GM21423 (cell line): ENCODE data around the gene RAD23A.
A peak's percentile ranks its signal among the peaks of the same experiment; 100 is the strongest.
"Not testable (repeated sequence)": the region's sequence is repeated elsewhere in the genome, so short reads cannot be mapped to it uniquely, and the experiment has no call there.

Source experiments
- ATAC-seq: cut with Tn5 transposase; IDR thresholded peaks from one replicate; pipeline ENCODE4 v1.9.1; 2021; ENCODE audit warnings: mild to moderate bottlenecking, moderate library complexity; ENCODE audit not compliant: unreplicated experiment

Gene RAD23A

DNA sequence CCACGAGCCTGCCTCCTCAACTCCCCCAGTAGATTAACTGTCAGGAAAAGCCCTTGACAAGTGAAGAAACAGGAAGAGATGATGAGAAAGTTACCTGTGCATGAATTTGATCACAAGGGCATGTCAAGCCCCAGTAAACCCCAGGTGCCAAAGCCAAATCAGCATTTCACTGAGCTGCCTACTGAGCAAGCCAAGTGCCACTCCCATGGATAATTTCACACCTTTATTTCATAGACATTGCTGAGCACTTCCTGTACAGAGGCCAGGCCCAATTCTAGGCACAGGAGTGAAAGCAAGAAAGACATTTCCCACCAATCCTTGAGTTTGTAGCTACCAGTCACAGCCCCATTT, 8.9 kb downstream of the RAD23A start:
- ATAC-seq, result no peak

DNA sequence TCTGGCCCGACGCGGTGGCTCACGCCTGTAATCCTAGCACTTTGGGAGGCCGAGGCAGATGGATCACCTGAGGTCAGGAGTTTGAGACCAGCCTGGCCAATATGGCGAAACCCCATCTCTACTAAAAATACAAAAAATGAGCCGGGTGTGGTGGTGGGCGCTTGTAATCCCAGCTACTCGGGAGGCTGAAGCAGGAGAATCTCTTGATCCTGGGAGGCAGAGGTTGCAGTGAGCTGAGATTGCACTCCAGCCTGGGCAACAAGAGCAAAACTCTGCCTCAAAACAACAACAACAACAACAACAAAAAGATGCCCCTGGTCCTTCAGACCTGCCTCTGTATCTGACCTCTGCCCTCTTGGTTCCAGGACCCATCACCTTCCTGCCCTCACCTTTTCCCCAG, 9.9 kb downstream of the RAD23A start:
- ATAC-seq, result not testable (repeated sequence)

DNA sequence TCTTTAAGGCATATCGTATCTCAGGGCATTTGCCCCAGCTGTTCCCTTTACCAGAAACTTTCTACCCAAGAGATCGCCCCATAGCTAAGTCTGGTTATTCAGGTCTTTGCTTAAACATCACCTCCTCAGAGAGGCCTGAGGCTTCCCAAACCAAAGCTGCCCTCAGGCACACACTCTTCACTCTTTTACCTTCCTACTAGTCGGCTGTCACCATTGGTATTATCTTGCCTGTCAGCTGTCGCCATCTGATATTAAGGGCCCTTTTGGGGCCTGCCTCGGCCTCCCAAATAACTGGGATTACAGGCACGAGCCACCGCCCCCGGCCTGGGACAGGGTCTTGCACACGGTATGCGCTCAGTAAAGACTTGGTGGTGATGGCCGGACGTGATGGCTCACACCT, 10.3 kb downstream of the RAD23A start:
- no peak for ATAC-seq

DNA sequence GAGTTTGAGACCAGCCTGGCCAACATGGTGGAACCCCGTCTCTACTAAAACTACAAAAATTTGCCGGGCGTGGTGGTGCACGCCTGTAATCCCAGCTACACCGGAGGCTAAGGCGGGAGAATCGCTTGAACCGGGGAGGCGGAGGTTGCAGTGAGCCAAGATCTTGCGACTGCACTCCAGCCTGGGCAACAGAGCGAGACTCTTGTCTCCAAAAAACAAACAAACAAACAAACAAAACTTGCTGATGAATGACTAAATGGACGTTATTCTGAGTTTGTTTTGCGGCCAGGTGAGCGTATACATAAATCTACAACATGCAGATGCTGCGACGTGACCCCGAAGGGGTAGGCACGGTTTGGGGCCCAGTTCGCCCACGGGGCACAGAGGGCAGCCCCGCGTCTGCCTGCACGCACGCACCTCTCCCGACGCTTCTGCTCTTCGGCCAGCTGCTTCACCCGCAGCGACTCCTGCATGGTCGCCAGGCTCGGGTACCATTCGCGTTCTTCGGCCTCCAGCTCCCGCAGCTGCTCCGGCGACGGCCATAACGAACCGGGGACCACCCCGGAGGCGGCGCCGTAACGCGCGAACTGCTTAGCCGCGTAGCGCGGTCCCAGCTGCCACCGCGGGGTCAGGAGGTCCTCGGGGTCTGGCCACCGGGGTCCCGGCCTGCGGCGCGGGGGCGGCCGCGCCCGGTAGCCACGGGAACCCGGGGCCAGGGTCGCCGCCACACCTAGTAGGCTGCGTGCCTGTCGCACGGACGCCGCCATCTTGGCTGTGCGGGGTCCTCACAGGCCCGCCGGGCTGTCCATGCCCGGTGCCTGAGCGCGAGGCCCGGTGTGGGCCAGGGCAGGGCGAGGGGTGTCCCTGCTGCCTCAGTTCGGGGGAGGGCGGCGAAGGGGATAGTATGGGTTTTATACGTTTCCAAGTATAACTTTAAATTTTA, 11.1 kb downstream of the RAD23A start, which contains the start of gene GADD45GIP1:
Gene GADD45GIP1, minus strand, starts transcription at position 778 of the 943 bp plus-strand sequence. Its CDS starts 11 bp downstream, at position 767.
- peak; percentile 72 for ATAC-seq

DNA sequence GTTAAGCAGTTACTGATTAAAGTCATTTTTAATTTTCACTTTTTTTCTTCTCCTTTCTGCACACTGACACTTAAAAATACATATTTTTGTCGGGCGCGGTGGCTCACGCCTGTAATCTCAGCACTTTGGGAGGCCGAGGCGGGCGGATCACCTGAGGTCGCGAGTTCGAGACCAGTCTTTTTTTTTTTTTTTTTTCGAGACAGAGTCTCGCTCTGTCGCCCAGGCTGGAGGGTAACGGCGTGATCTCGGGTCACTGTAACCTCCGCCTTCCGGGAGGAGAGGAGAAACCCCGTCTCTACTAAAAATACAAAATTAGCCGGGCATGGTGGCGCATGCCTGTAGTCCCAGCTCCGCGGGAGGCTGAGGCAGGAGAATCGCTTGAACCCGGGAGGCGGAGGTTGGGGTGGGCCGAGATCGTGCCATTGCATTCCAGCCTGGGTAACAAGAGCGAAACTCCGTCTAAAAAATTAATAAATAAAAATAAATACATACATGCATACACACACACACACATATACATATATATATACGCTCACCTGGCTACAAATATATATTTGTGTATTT, 11.8 kb downstream of the RAD23A start:
- ATAC-seq, result not testable (repeated sequence)

DNA sequence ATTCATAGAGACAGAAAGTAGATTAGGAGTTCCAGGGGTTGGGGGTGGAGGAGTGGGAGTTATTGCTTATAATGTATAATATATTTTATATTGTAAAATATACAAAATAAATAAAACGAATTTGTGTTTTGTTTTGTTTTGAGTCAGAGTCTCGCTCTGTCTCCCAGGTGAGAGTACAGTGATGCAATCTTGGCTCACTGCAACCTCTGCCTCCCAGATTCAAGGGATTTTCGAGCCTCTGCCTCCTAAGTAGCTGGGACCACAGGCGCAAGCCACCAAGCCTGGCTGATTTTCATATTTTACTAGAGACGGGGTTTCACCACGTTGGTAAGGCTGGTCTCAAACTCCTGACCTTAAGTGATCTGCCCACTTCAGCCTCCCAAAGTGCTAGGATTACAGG, 13.8 kb downstream of the RAD23A start:
- no peak for ATAC-seq

DNA sequence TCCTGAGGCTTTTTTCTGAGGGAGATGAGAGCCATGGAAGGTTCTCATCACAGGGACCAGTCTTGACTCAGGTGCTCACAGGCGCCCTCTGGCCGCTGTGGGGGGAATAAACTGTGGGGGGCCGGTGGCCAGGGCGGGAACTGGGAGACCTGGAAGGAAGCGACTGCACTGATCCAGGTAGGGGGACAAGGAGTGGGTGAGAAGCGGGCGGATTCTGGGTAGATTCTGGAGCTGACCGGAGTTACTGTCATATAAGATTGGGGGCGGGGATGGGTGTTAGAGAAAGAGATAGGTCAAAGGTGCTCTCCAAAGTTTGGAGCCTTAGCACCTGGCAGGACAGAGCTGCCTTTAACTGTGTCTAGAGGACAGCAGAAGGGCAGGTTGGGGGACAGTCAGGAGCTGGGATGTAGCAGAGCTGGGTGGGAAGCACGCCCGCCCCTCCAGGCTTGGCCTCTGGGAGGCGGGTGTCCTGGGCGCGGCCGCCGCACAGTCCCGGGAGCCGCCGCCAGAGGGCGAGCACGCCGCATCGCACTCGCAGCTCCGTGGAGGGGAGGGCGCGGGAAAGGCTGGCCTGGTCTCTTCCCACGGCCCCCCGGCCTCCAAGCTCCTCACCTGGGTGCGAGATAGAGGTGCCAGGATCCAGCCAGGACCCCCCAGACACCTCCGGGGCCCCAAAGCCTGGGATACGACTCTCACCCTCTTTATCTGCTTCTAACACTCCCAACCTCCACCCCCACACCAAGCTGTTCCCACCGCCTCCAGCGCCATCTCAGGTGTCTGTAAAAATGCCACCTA, 19.6 kb downstream of the RAD23A start:
- peak; percentile 70 for ATAC-seq

DNA sequence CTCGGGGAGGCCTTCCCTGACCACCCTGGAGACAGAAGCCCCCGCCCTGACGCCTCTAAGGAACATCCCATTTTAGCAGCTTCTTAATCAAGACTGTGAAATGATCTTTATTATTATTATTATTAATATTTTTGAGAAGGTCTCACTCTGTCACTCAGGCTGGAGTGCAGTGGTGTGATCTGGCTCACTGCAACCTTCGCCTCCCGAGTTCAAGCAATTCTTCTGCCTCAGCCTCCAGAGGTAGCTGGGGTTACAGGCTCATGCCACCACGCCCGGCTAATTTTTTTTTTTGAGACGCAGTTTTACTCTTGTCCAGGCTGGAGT, 20.1 kb downstream of the RAD23A start:
- ATAC-seq, result no peak

DNA sequence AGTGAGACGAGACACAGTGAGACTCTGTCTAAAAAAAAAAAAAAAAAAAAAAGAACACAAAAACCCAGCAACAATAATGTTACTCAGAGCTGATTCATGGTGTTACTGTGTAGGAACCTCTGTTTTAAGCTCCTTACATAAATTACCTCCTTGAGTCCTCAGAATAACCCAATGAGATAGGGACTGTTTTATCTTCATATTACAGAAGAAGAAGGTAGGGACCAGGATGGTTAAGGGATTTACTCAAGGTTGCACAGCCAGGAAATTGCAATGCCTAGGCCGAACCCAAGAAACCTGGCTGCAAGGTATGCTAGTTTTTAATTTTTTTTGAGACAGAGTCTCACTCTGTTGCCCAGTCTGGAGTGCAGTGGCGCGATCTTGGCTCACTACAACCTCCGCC, 22.2 kb downstream of the RAD23A start:
- no peak for ATAC-seq

DNA sequence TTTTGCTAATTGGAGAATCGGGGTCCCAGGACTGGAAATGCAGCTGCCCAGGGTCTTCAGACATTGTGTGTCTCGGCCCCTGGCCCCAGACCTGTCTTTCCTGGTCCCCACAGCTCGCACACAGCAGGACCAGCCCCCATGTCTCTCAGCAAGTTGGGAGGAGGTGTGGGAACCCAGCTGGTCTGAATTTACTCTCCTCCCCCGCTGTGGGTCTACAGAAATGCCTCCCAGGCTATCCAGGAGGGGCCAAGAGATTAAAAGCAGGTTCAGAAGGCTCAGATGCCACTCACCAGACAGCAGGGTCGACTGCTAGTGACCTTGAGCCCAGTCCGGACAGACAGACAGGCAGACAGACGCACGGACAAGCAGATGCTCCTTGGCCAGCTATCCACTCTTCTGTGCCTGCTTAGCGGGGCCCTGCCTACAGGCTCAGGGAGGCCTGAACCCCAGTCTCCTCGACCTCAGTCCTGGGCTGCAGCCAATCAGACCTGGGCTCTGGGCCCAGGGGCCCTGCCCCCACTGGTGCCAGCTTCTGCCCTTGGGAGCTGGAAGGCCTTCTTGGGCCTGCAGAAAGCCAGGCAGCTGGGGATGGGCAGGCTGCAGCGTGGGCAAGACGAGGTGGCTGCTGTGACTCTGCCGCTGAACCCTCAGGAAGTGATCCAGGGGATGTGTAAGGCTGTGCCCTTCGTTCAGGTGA, 23.8 kb downstream of the RAD23A start, which contains the start of gene DAND5:
Gene DAND5, plus strand, starts transcription at position 285 of the 697 bp plus-strand sequence. Its CDS starts 85 bp downstream, at position 370.
- ATAC-seq, result no peak

DNA sequence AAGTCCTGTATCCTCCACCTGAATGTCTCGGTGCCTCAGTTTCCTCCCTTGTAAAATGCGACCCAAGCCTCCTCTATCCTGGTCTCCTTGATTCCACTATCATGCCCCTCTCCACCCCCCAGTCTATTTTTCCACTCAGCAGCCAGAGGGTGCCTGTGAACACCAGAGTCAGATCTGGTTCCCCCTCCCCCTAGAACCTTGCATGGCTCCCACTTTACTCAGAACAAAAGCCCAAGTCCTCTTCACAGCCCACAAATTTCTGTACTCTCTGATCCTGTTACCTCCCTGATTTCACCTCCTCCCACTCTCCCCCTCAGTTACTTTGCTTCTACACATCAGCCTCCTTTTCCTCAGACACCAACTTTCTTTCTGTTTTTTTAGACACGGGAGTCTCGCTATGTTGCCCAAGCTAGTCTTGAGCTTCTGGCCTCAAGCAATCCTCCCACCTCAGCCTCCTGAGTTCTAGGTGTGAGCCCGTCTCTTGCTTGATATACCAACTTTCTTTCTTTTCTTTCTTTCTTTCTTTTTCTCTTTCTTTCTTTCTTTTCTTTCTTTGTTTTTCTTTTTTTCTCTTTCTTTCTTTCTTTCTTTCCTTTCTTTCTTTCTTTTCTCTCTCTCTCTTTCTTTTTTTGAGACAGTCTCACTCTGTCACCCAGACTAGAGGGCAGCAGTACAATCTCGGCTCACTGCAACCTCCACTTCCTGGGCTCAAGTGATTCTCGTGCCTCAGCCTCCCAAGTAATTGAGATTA, 24.6 kb downstream of the RAD23A start:
- no peak for ATAC-seq

DNA sequence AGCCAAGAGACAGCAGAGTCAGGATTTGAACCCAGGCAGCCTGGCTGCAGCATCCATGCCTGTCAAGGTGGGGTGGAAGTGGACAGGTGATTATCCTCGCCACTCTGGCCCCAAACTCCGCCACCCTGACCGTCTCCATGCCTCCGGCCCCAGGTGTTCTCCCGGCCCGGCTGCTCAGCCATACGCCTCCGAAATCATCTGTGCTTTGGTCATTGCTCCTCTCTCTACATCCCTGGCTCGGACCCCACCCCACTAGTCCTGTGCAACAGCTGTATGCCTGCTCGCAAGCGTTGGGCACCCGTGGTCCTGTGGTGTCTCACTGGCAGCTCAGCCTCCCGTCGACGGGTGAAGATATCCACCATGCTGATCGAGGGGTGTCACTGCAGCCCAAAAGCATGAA, 27.6 kb downstream of the RAD23A start:
- no peak for ATAC-seq

DNA sequence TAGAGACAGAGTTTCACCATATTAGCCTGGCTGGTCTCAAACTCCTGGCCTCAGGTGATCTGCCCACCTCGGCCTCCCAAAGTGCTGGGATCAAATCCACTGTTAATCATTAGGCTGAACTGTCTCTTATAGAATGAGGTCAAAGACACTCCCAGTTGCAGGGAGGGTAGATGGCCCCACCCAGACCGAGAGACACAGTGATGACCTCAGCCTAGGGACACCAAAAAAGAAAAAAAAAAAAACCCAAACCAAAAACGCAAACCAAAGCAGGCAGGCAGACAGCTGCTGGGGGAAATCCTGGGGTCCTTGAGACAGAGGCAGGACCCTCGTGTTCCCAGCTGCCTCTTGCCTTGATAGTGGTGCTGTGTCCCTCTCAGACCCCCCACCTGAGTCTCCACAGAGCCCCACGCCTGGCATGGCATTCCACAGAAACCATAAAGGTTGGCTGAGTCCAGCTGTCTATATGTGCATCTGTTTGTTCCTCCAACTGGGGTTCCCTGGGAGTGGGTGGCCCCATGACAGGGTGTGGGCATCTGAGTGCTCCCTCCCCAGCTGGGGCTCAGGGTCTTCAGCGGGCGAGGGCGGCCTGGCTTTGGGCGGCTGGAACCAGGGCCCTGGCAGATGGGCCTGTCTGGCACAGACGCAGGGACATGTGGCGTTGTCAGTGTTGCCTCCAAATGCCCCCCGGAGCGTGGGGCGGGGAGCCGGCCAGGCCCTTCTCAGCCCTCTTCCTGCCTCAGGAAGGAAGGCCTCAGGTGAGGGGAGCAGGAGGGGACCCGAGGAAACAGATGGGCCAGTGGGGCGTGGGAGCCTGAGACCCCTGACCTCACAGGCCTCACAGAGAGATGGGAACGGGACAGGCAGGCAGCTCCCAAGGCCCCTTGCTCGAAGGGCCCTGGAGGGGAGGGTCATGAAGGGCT, 28.9 kb downstream of the RAD23A start:
- ATAC-seq, result no peak

DNA sequence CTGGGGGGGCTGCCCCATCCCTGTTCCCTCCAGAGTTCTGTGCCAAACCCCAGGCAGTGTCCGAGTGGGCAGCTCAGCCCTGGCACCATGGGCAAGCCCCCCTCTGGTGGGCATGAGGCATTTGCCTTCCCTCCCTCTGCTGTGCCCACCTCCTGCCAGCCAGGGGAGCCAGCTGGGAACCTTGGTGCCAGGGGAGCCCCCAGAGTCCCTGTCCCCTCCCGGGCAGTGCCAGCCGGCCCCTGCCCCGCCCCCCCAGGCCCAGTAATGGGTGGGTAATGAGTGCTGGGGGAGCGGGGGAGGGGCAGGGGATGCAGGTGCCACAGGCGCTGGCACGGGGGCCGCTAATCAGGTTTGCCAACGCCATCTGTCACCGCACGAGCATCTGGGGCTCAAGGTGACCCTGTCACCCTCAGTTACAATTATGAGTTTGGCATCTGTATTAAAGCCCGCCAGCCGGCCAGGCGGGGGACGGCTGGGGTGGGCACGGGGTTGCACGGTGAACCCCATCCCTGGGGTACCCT, 29.6 kb downstream of the RAD23A start:
- ATAC-seq, result no peak

DNA sequence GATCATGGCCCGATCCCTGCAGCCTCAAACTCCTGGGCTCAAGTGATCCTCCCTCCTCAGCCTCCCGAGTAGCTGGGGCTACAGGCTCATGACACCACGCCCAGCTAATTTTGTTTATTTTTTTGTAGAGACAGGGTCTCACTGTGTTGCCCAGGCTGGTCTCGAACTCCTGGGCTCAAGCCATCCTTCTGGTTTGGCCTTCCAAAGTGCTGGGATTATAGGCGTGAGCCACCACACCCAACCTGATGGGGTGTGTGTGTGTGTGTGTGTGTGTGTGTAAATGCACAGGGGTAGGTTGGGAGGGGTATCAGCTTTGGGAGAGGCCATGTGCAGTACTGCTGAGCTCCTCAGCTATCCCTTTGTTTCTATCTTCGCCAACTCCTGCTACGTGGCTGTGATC, 30.4 kb downstream of the RAD23A start:
- ATAC-seq, result not testable (repeated sequence)

DNA sequence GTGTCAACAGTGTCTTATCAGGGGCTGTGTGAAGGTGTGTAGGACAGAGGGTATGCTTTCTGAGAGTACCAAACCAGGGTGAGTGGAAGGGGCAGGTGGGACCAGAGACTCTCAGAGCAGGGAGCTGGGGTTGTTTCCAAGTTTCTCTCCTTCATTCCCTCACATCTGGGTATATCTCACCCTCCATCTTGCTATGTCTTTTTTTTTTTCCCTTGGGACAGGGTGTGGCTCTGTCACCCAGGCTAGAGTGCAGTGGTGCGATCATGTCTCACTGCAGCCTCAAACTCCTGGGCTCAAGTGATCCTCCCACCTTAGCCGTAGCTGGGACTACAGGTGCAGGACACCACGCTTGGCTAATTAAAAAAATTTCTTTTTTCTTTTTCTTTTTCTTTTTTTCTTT, 34.3 kb downstream of the RAD23A start:
- no peak for ATAC-seq

DNA sequence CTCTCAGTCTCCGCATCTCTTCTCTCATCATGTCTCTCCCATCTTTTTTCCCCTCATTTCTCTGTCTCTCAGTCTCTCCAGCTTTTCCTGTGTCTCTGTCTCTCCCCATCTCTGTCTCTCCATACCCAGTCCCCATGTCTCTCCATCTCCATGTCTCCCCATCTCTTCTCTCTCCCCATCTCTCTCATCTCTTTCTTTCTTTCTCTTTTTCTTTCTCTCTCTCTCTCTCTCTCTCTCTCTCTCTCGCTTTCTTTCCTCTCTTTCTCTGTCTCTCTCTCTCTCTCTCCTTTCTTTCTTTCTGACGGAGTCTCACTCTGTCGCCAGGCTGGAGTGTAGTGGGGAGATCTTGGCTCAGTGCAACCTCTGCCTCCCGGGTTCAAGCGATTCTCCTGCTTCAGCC, 37.0 kb downstream of the RAD23A start:
- no peak for ATAC-seq

DNA sequence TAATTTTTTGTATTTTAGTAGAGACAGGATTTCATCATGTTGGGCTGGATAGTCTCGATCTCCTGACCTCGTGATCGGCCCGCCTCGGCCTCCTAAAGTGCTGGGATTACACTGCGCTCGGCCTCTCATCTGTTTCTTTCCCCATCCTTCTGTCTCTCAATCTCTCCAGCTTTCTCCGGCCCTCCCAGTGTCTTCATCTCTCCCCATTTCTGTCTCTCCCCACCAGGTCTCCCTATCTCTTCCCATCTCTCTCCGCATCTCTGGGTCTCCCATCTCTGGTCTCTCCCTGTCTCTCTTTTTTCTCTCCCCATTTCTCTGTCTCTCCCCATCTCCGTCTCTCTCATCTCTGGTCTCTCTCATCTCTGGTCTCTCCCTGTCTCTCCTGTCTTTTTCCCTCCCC, 37.4 kb downstream of the RAD23A start:
- ATAC-seq, result no peak

DNA sequence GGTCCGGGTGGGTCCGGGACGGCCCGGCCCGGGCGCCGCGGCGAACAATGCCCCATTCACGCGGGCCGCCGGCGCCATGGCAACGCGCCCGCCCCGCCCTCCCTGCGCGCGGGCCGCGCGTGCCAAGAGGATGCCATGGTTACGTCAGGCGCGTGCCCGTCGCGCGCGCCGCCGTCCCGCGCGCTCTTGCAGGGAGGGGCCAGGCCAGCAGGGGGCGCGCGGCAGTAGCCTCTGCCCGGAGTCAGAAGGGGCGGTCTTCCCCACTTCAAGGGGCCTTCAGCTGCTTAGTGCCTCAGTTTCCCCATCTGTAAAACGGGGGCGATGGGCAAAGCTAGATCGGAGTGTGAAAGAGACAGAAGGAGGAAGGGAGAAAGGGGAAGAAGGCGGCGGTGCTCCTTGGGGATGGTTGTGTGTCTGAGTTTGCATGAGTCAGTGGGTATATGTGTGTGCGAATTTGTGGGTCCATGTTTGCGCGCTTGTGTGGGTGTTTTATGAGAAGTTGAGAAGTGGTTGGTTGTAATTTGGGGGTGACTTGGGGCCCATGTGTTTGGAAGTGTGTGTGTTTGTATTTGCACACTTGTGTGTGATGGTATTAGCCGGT, 38.0 kb downstream of the RAD23A start:
- ATAC-seq, result no peak
